Stomach smooth muscle (tissue), 2 donors: ENCODE results near the gene ATAD3A.
A peak's percentile ranks its signal among the peaks of the same experiment; 100 is the strongest.
"Not testable (repeated sequence)": the region's sequence is repeated elsewhere in the genome, so short reads cannot be mapped to it uniquely, and the experiment has no call there.

Experiments used
- H3K27ac ChIP-seq: one replicate; pipeline ENCODE4 v1.7.0; 2013; ENCODE audit warnings: mild to moderate bottlenecking, low read length, inconsistent platforms
- H3K27me3 ChIP-seq, 2 donors: one replicate each; pipeline ENCODE4 v1.7.0; 2013; ENCODE audit warnings: low read length in 2 of 2; ENCODE audit not compliant: insufficient read depth in 2 of 2, control insufficient read depth in 1 of 2
- H3K36me3 ChIP-seq, 2 donors: one replicate each; pipeline ENCODE4 v1.7.0; 2013; ENCODE audit warnings: low read length in 2 of 2; ENCODE audit not compliant: control insufficient read depth in 2 of 2, insufficient read depth in 2 of 2
- H3K4me1 ChIP-seq: one replicate; pipeline ENCODE4 v1.7.0; 2013; ENCODE audit warnings: low read length; ENCODE audit not compliant: control insufficient read depth, insufficient read depth
- H3K4me3 ChIP-seq, 2 donors: one replicate each; pipeline ENCODE4 v1.7.0; 2013; ENCODE audit warnings: low read length in 2 of 2
- H3K9ac ChIP-seq, 2 donors: one replicate each; pipeline ENCODE4 v1.7.0; 2013; ENCODE audit warnings: low read length in 2 of 2, mild to moderate bottlenecking in 1 of 2
- H3K9me3 ChIP-seq, 2 donors: one replicate each; pipeline ENCODE4 v1.7.0; 2013; ENCODE audit warnings: low read length in 2 of 2; ENCODE audit not compliant: control insufficient read depth in 2 of 2
- donor health status: healthy.
- donor health status: Pancreatic carcinoma.

Gene ATAD3A

DNA sequence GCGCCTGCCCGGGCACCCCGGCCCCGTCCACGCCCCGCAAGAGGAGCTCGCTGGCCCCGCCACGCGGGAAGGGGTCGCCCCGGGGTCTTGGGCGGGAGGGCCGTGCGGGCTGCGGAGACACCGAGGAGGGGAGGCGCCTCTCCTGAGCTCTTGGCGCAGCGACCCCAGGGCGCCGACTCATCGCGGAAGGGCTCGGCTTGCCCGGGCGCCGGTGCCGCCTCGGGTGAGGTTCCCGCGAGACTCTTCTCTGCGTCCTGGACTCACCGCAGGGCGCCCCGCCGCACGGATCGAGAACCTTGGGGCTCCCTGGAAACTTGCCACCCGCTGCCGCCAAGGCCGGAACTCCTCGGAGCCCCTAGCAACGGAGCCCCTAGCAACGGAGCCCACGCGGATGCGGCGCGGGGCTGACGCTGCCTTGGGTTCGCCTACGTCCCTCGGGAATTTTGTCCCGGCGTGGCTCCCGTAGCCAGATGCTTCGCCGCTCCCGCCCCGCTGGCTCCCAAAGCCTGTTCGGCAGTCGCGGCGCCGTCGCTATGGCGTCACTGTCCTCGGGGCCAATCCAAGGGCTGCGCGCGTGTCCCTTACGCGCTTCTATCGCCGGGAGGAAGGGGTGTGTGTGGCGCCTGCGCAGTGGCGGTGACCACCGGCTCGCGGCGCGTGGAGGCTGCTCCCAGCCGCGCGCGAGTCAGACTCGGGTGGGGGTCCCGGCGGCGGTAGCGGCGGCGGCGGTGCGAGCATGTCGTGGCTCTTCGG is at the start of gene ATAD3A:
TSS of gene ATAD3A (plus strand) at position 630 of the 753 bp plus-strand sequence. CDS start at position 737, 107 bp downstream.
- Histone ChIP-seq H3K36me3 (no peaks in the 10 kb centered on the region), H3K27me3 (no peaks in the 10 kb centered on the region), H3K9ac (peak within 1 kb of the TSS; percentile 80 to 81), H3K9me3 (no peaks in the 10 kb centered on the region), H3K27ac (peak within 1 kb of the TSS; percentile 74), H3K4me1 (peaks cover 12% of the 10 kb centered on the region), H3K4me3 (peak within 1 kb of the TSS; percentile 78 to 91)

DNA sequence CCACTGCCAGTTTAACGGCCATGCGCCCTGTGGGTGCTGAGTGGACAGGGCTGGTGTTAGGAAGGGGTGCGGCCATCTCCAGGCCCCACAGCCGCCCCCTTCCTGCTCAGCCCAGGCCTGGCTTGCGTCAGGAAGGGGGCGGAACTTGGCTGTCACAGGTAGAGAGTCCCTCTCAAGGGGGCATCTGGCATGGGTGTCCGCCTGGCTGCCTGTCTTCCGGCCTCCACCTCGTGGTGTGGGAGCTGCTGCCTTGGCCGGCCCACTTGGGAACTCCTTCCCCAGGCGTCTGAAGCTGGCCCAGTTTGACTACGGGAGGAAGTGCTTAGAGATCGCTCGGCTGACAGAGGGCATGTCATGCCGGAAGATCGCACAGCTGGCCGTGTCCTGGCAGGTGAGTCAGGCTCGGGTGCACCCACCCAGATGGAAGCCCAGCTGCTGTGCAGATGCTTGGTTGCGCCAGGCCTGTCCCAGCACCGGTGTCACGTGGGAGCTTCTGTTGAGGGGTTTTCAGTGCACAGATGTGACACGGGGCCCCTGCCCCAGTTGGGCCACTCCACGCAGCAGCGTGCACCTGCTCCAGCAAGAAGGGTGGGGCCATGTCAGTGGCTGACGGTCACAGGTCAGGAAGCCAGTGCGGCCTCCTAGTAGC is 49.5 kb upstream of the ATAD3A start:
- peaks cover 0 to 2% of the 10 kb centered on the region in 2 donors for H3K27me3 ChIP-seq
- no peak overlapping the region for H3K27ac ChIP-seq
- H3K4me3 ChIP-seq = no peak overlapping the region
- H3K4me1 ChIP-seq = no peaks in the 10 kb centered on the region
- no peak overlapping the region for H3K9ac ChIP-seq
- no peaks in the 10 kb centered on the region for H3K36me3 ChIP-seq
- no peaks in the 10 kb centered on the region for H3K9me3 ChIP-seq

DNA sequence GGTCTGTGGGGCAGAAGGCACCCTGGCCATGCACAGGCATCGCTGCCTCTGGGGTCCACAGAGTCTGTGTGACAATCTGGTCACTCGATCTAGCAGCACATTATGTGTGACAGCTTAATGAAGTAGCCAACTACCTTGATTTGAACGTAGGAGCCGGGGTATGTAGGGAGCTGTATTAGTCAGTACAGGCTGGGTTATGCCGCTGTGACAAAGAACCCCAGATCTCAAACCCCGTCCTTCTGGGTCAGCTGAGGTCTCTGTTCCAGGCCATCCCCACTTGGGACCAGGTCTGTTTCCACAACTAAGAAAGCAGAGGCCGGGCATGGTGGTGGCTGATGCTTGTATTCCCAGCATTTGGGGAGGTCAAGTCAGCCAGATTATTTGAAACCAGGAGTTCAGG is 48.6 kb upstream of the ATAD3A start:
- no peaks in the 10 kb centered on the region for H3K9me3 ChIP-seq
- H3K4me1 ChIP-seq = no peaks in the 10 kb centered on the region
- H3K4me3 ChIP-seq = no peak overlapping the region
- peaks cover 0 to 2% of the 10 kb centered on the region in 2 donors for H3K27me3 ChIP-seq
- no peak overlapping the region for H3K9ac ChIP-seq
- no peak overlapping the region for H3K27ac ChIP-seq
- no peaks in the 10 kb centered on the region for H3K36me3 ChIP-seq

DNA sequence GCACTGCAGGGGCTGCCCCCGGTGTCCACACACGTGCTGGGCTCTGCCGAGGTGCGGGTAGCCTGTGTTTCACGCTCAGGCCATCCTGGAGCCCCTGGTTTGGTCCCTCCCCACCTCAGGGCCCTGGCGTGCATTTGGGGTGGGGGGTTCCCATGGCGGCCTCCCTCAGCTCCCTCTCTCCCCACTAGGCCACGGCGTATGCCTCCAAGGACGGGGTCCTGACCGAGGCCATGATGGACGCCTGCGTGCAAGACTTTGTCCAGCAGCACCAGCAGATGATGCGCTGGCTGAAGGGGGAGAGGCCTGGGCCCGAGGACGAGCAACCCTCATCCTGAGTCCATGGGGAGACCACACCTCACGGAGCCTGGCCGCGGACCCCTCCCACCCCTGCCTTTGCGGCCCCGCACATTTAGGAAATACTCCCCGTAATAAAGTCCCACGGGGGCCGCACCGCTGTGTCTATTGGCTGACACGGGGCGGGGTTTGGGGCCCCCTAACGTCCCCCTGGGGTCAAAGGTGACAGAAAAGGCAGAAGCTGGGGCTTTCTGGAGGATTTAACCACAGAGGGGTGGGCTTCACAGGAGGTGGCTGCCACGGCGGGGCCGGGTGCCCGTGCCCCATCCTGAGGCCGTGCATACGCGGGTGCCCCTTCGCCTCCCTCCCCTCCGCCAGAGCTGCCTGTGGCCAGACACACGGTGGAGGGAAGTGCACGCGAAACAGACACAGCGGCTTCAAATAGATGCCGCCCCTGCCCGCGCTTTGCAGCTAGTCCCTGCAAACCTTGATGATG is 43.6 kb upstream of the ATAD3A start:
- not testable (repeated sequence) for H3K9me3 ChIP-seq, H3K27ac ChIP-seq, H3K27me3 ChIP-seq, H3K9ac ChIP-seq, H3K36me3 ChIP-seq, H3K4me3 ChIP-seq
- H3K4me1 ChIP-seq = peaks cover 17% of the 10 kb centered on the region

DNA sequence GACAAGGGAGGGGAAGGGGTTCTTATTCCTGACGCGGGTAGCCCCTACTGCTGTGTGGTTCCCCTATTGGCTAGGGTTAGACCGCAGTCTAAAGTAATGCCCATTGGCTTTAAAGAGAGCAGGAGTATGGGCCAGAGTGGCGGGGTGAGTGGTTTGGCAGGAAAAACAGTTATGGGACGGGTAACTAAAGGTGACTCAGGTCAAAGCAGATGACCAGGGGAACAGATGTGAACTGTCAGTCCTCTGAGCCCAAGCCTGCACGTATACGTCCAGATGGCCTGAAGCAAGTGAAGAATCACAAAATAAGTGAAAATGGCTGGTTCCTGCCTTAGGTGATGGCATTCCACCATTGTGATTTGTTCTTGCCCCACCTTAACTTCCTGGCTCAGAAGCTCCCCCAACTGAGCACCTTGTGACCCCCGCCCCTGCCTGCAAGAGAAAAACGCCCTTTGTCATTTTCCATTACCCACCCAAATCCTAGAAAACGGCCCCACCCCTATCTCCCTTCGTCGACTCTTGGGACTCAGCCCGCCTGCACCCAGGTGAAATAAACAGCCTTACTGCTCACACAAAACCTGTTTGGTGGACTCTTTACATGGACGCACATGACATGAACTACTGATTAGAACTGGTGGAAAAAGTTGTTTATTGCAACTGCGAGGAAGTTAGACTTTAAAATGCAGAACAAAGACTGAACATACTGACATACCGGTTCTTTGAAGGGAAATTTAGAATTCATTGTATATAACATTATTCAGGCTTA is 41.2 kb upstream of the ATAD3A start:
- Histone ChIP-seq H3K9ac (peak overlapping the region; percentile 80 to 83), H3K4me1 (peaks cover 23% of the 10 kb centered on the region), H3K27me3 (no peaks in the 10 kb centered on the region), H3K4me3 (peak overlapping the region; percentile 71 to 83), H3K36me3 (no peaks in the 10 kb centered on the region), H3K27ac (peak overlapping the region; percentile 74), H3K9me3 (no peaks in the 10 kb centered on the region)

DNA sequence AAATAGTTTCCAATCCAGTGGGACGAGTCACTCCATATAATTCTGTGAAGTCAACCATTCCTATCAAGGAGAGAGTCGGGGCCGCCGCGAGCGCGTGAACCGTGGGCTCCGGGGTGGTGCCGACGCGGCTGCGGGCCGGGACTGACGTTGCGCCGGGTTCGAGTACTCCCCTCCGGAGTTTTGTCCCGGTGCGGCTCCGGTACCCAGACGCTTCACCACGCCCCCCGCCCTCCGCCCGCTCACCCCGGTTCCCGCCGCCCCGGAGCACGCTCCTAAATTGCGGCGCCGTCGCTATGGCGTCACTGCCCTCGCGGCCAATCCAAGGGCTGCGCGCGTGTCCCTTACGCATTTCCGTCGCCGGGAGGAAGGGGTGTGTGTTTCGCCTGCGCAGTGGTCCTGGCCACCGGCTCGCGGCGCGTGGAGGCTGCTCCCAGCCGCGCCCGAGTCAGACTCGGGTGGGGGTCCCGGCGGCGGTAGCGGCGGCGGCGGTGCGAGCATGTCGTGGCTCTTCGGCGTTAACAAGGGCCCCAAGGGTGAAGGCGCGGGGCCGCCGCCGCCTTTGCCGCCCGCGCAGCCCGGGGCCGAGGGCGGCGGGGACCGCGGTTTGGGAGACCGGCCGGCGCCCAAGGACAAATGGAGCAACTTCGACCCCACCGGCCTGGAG is 40.4 kb upstream of the ATAD3A start, which contains the start of gene ATAD3B:
TSS of gene ATAD3B (plus strand) at position 377 of the 664 bp plus-strand sequence. CDS start at position 497, 120 bp downstream.
- Histone ChIP-seq H3K9ac (peak within 1 kb of the TSS; percentile 80 to 83), H3K4me1 (peaks cover 23% of the 10 kb centered on the region), H3K27ac (peak within 1 kb of the TSS; percentile 74), H3K4me3 (peak within 1 kb of the TSS; percentile 71 to 83), H3K9me3 (no peaks in the 10 kb centered on the region), H3K27me3 (no peaks in the 10 kb centered on the region), H3K36me3 (no peaks in the 10 kb centered on the region)

DNA sequence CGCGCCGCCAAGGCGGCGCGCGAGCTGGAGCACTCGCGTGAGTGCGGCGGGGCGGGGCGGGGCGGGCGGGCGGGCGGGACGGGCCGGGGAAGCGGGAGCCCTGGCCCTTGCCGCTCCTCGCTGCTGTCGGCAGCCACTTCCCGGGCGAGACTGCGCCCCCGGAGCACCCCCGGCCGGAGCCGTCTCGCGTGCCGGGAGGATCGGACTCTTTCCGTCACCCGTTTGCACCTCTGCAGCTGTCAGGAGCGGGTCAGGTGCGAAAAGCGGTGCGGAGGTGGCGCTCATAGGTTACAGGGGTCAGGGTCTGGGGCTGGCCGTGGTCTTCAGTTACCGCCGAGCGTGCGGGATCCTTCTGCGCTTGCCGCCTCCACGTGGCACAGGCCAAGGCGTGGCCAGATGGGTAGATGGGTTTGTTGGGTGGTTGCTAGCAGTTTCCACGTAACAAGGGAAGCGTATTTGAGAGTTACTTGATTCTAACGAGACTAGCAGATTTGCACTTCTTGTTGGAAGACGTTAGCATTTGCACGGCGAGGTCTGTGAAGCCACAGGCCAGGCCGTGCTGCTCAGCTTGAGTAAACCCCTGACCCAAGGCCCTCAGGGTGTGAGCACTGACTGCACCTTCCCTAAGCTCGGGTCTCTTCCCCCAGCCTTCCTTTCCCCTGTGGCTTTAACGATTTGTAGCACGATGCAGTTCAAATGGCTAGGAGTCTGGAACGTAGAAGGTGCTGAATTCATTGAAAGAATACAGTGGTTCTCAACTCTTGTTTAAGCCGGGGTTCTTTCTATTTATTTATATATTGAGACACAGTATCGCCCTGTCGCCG is 39.7 kb upstream of the ATAD3A start:
- H3K27me3 ChIP-seq, H3K9me3 ChIP-seq, H3K27ac ChIP-seq, H3K36me3 ChIP-seq: not testable (repeated sequence)
- peaks cover 23% of the 10 kb centered on the region for H3K4me1 ChIP-seq
- peak overlapping the region; percentile 60 to 83 for H3K4me3 ChIP-seq
- H3K9ac ChIP-seq = peak overlapping the region; percentile 13 to 42

DNA sequence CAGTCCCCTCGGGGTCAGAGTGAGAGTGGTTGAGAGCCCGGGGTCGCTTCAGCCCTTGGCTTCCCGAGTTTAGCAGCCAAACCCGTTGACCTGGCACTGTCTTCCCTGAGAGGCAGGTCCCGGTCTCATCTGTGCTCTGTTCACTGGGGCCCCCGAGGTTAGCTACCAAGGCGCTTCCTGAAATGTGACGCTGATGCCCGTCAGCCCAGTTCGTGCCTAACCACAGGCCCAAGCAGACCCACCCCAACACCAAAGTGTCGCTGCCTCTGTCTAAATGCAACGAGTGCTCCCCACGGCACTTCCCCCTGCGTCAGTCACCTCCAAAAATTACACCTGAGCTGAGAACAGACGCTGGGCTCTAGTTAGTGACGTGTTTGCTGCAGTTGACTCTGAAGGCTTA is 36.0 kb upstream of the ATAD3A start:
- H3K9me3 ChIP-seq, H3K4me3 ChIP-seq, H3K9ac ChIP-seq, H3K27ac ChIP-seq, H3K27me3 ChIP-seq: not testable (repeated sequence)
- H3K4me1 ChIP-seq = peaks cover 16% of the 10 kb centered on the region
- peaks cover 15 to 16% of the 10 kb centered on the region in 2 donors for H3K36me3 ChIP-seq

DNA sequence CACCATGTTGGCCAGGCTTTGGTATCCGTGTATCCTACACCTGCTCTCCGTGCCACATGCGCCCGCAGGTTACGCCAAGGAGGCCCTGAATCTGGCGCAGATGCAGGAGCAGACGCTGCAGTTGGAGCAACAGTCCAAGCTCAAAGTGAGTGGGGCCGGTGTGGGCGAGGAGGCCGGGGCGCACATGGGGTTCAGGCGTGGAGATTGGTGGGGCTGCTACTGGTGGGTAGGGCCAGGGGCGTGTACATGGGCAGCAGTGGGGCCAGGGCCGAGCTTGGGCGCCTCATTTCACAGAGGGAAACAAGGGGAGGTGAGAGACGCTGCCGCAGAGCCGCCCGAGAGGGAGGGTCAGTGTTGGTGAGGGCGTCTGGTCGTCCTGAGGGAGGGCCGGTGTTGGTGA is 34.8 kb upstream of the ATAD3A start:
- no peaks in the 10 kb centered on the region for H3K9me3 ChIP-seq
- peaks cover 13% of the 10 kb centered on the region for H3K4me1 ChIP-seq
- peaks cover 15 to 17% of the 10 kb centered on the region in 2 donors for H3K36me3 ChIP-seq
- no peak overlapping the region for H3K4me3 ChIP-seq
- no peaks in the 10 kb centered on the region for H3K27me3 ChIP-seq
- no peak overlapping the region for H3K27ac ChIP-seq
- H3K9ac ChIP-seq = no peak overlapping the region
